ENCODE results near the gene TWIST2. TPM values are rescaled to one million over a fixed set of nuclear protein-coding genes. Genes with fewer than 3 reads are reported as not detected.

The TWIST2 gene
- polyA plus RNA-seq, 1 donor from 2014 or later = not detected

GRCh38 chr2:238904177-238904576 lies 56.3 kb downstream of the TWIST2 start:
- Histone ChIP-seq H3K27me3 (ENCODE audit: insufficient read depth, low read depth, low read length) (no peaks in the 10 kb centered on the region), H3K9me2 (ENCODE audit: insufficient read depth, low read length) (no peaks in the 10 kb centered on the region), H3K4me2 (ENCODE audit: low read length) (no peak overlapping the region), H3K4me3 (ENCODE audit: low read length) (no peak overlapping the region), H3K79me2 (replicated peaks; ENCODE audit: insufficient read depth, low read length) (no peaks in the 10 kb centered on the region), H3K9me3 (ENCODE audit: low read length) (no peaks in the 10 kb centered on the region), H4K20me1 (ENCODE audit: insufficient read depth) (no peaks in the 10 kb centered on the region), H3K9ac (ENCODE audit: low read length) (no peak overlapping the region), H3K36me3 (ENCODE audit: insufficient read depth, low read length) (no peaks in the 10 kb centered on the region), H3K27ac (ENCODE audit: low read length) (no peak overlapping the region), H3F3A (ENCODE audit: insufficient read depth, low read length, poor library complexity, severe bottlenecking) (no peaks in the 10 kb centered on the region), H2AFZ (ENCODE audit: low read depth, low read length) (no peak overlapping the region)
- TF ChIP-seq TAF1 (IDR thresholded peaks at IDR 0.05; ENCODE audit: low read depth) (no peak), POLR2AphosphoS5 (IDR thresholded peaks at IDR 0.05) (no peak), CTCF (IDR thresholded peaks at IDR 0.05; ENCODE audit: poor library complexity, severe bottlenecking) (no peak), SMC3 (conservative IDR thresholded peaks at IDR 0.05; ENCODE audit: poor library complexity) (no peak), EP300 (conservative IDR thresholded peaks at IDR 0.05; ENCODE audit: poor library complexity, severe bottlenecking) (no peak), MXI1 (conservative IDR thresholded peaks at IDR 0.05; ENCODE audit: poor library complexity, severe bottlenecking) (no peak), EZH2 (IDR thresholded peaks at IDR 0.05; ENCODE audit: borderline replicate concordance, insufficient read depth, low read length, poor library complexity, severe bottlenecking) (no peak), REST (IDR thresholded peaks at IDR 0.05; ENCODE audit: borderline replicate concordance) (no peak)

GRCh38 chr2:238904716-238905115 lies 56.8 kb downstream of the TWIST2 start:
- H3K4me3 ChIP-seq (ENCODE audit: low read length) = no peak overlapping the region
- no peak overlapping the region for H2AFZ ChIP-seq (ENCODE audit: low read depth, low read length)
- no peaks in the 10 kb centered on the region for H3K27me3 ChIP-seq (ENCODE audit: insufficient read depth, low read depth, low read length)
- no peaks in the 10 kb centered on the region for H3F3A ChIP-seq (ENCODE audit: insufficient read depth, low read length, poor library complexity, severe bottlenecking)
- no peaks in the 10 kb centered on the region for H3K79me2 ChIP-seq (replicated peaks; ENCODE audit: insufficient read depth, low read length)
- no peaks in the 10 kb centered on the region for H3K36me3 ChIP-seq (ENCODE audit: insufficient read depth, low read length)
- H3K27ac ChIP-seq (ENCODE audit: low read length) = no peak overlapping the region
- TF ChIP-seq TAF1 (IDR thresholded peaks at IDR 0.05; ENCODE audit: low read depth) = no peak
- no peak for TF ChIP-seq REST (IDR thresholded peaks at IDR 0.05; ENCODE audit: borderline replicate concordance)
- TF ChIP-seq RAD21 (conservative IDR thresholded peaks at IDR 0.05) = no peak
- no peak for TF ChIP-seq EP300 (conservative IDR thresholded peaks at IDR 0.05; ENCODE audit: poor library complexity, severe bottlenecking)
- no peak for TF ChIP-seq POLR2AphosphoS5 (IDR thresholded peaks at IDR 0.05)
- no peak for TF ChIP-seq MXI1 (conservative IDR thresholded peaks at IDR 0.05; ENCODE audit: poor library complexity, severe bottlenecking)
- no peak for TF ChIP-seq CTCF (IDR thresholded peaks at IDR 0.05; ENCODE audit: poor library complexity, severe bottlenecking)
- no peak for TF ChIP-seq EZH2 (IDR thresholded peaks at IDR 0.05; ENCODE audit: borderline replicate concordance, insufficient read depth, low read length, poor library complexity, severe bottlenecking)
- TF ChIP-seq SMC3 (conservative IDR thresholded peaks at IDR 0.05; ENCODE audit: poor library complexity) = no peak
- H3K9me3 ChIP-seq (ENCODE audit: low read length) = no peaks in the 10 kb centered on the region
- H4K20me1 ChIP-seq (ENCODE audit: insufficient read depth) = no peaks in the 10 kb centered on the region
- H3K9me2 ChIP-seq (ENCODE audit: insufficient read depth, low read length) = no peaks in the 10 kb centered on the region
- H3K9ac ChIP-seq (ENCODE audit: low read length) = no peak overlapping the region
- no peak overlapping the region for H3K4me2 ChIP-seq (ENCODE audit: low read length)

All from neural cell (in vitro differentiated cells).